Hepatocyte (in vitro differentiated cells): ENCODE measurements around the gene TECPR1. TPM values are rescaled to one million over a fixed set of nuclear protein-coding genes. Genes with fewer than 3 reads are reported as not detected.

Experiments used
- DNase-seq: peaks from one replicate; pipeline ENCODE4 v3.0.0-alpha.2; 2016; ENCODE audit warnings: low spot score
- H2AFZ ChIP-seq: fragments of 200-600 bp; sonication (generic); 2 replicates; pipeline ENCODE4 v1.6.0; 2016; ENCODE audit warnings: antibody characterized with exemption, mild to moderate bottlenecking
- H3K27ac ChIP-seq: fragments of 200-600 bp; sonication (generic); 2 replicates; pipeline ENCODE4 v1.5.1; 2016; ENCODE audit warnings: mild to moderate bottlenecking
- H3K27me3 ChIP-seq: fragments of 200-600 bp; sonication (generic); 2 replicates; pipeline ENCODE4 v1.6.1; 2016
- H3K36me3 ChIP-seq: fragments of 200-600 bp; sonication (generic); replicated peaks from 2 replicates; pipeline ENCODE4 v1.5.1; 2016; ENCODE audit warnings: low read depth; ENCODE audit not compliant: insufficient read depth
- H3K4me1 ChIP-seq: fragments of 200-600 bp; sonication (generic); 2 replicates; pipeline ENCODE4 v1.5.1; 2016; ENCODE audit warnings: mild to moderate bottlenecking, moderate library complexity; ENCODE audit not compliant: insufficient read depth
- H3K4me2 ChIP-seq: fragments of 200-600 bp; sonication (generic); 2 replicates; pipeline ENCODE4 v1.6.0; 2016
- H3K4me3 ChIP-seq: fragments of 200-600 bp; sonication (generic); 2 replicates; pipeline ENCODE4 v1.5.1; 2016; ENCODE audit warnings: mild to moderate bottlenecking
- H3K79me2 ChIP-seq: fragments of 200-600 bp; sonication (generic); 2 replicates; pipeline ENCODE4 v1.6.0; 2017; ENCODE audit warnings: mild to moderate bottlenecking
- H3K9me2 ChIP-seq: fragments of 200-600 bp; sonication (generic); replicated peaks from 2 replicates; pipeline ENCODE4 v1.6.0; 2017; ENCODE audit warnings: mild to moderate bottlenecking; ENCODE audit not compliant: insufficient read depth
- H3K9me3 ChIP-seq: fragments of 200-600 bp; sonication (generic); 2 replicates; pipeline ENCODE4 v1.5.1; 2016; ENCODE audit warnings: low read depth, mild to moderate bottlenecking
- H4K20me1 ChIP-seq: fragments of 200-600 bp; sonication (generic); 2 replicates; pipeline ENCODE4 v1.6.0; 2016; ENCODE audit warnings: mild to moderate bottlenecking; ENCODE audit not compliant: insufficient read depth, poor library complexity, severe bottlenecking
- CTCF ChIP-seq: fragments of 200-600 bp; sonication (generic); IDR thresholded peaks from 2 replicates; pipeline ENCODE4 v1.5.1; 2016; ENCODE audit warnings: antibody characterized with exemption, mild to moderate bottlenecking; ENCODE audit not compliant: poor library complexity
- EZH2 ChIP-seq: fragments of 200-600 bp; sonication (generic); IDR thresholded peaks from 2 replicates; pipeline ENCODE4 v1.6.1; 2016; ENCODE audit warnings: antibody characterized with exemption, mild to moderate bottlenecking, borderline replicate concordance
- EZH2phosphoT487 ChIP-seq: fragments of 200-600 bp; sonication (generic); IDR thresholded peaks from one replicate; pipeline ENCODE4 v1.6.1; 2018; ENCODE audit warnings: antibody characterized with exemption, mild to moderate bottlenecking, low read depth, moderate library complexity; ENCODE audit not compliant: unreplicated experiment, severe bottlenecking
- WGBS: methylation state at CpG from one replicate; pipeline ENCODE4 v1.1.6; 2016; ENCODE audit warnings: low lambda C conversion rate; ENCODE audit errors: missing lambda C conversion rate; 5-methylcytosine and 5-hydroxymethylcytosine counted together
- polyA plus RNA-seq: library from polyadenylated mRNA; unstranded; fragments of >200 nt; fragmentation: Nextera tagmentation; extraction: Ambion mirVana; gene quantifications from 2 replicates; pipeline ENCODE4 v1.2.1, GENCODE V29; 2016
- total RNA-seq: library from RNA; depleted of rRNA; stranded (reverse); fragments of >200 nt; gene quantifications from 2 replicates; pipeline ENCODE4 v1.2.3, GENCODE V29; 2014

The TECPR1 gene
- total and polyA plus RNA-seq, 2 experiments from 2014 or later: 9.8 to 10.7 TPM

GRCh38 chr7:98165827-98166667, 86.0 kb downstream of the TECPR1 start:
- no peak overlapping the region for H2AFZ ChIP-seq
- no peaks in the 10 kb centered on the region for H4K20me1 ChIP-seq
- H3K27me3 ChIP-seq: no peaks in the 10 kb centered on the region
- no peak overlapping the region for H3K4me2 ChIP-seq
- H3K9me3 ChIP-seq: no peaks in the 10 kb centered on the region
- WGBS: 71% methylated on average over 16 of the region's 18 CpGs
- H3K27ac ChIP-seq: no peak overlapping the region
- H3K9me2 ChIP-seq: no peaks in the 10 kb centered on the region
- no peaks in the 10 kb centered on the region for H3K4me1 ChIP-seq
- TF ChIP-seq EZH2phosphoT487: no peak
- TF ChIP-seq CTCF: peak; percentile 68
- no peak for TF ChIP-seq EZH2
- no peaks in the 10 kb centered on the region for H3K79me2 ChIP-seq
- H3K36me3 ChIP-seq: no peaks in the 10 kb centered on the region
- peak; percentile 79 for DNase-seq
- no peak overlapping the region for H3K4me3 ChIP-seq

Other genes with a start within 250 kb of the TECPR1 start
- gene LMTK2, start 145.4 kb downstream of the TECPR1 start, total RNA-seq: 10.9 and 13.1 TPM in 2 replicates
- 3.1 and 5.0 TPM in 2 replicates for gene LMTK2, start 145.4 kb downstream of the TECPR1 start, polyA plus RNA-seq
- 0.92 and 2.3 TPM in 2 replicates for gene BHLHA15, start 40.8 kb downstream of the TECPR1 start, total RNA-seq
- gene BHLHA15, start 40.8 kb downstream of the TECPR1 start, polyA plus RNA-seq: 0.39 TPM in 1 of 2 replicates, not detected in the other
- 71.5 and 84.0 TPM in 2 replicates for gene BRI3, start 29.5 kb upstream of the TECPR1 start, total RNA-seq
- gene BRI3, start 29.5 kb upstream of the TECPR1 start, polyA plus RNA-seq: 101 and 104 TPM in 2 replicates
- 32.0 and 34.7 TPM in 2 replicates for gene BAIAP2L1, start 148.9 kb upstream of the TECPR1 start, total RNA-seq
- 25.4 and 33.7 TPM in 2 replicates for gene BAIAP2L1, start 148.9 kb upstream of the TECPR1 start, polyA plus RNA-seq